Activated CD8-positive, alpha-beta memory T cell treated with anti-CD3 and anti-CD28 coated beads, Interleukin-2, amount 10 ng/mL, durations not matched to agents 7 days and 5 days (primary cell): ENCODE measurements around the gene ROR1. TPM values are rescaled to one million over a fixed set of nuclear protein-coding genes. Genes with fewer than 3 reads are reported as not detected.

ENCODE experiments used
- ATAC-seq: fragments of 150-1000 bp; cut with Tn5 transposase; one replicate; pipeline ENCODE4 v1.10.0; 2021; ENCODE audit warnings: moderate library complexity
- CTCF ChIA-PET: fragments of 350-600 bp; sonication (Branson Sonifier 250); formaldehyde crosslinking; loops from one replicate; lab custom pipeline; 2021; ENCODE audit warnings: antibody characterized with exemption; lab: Charles Lee
- DNase-seq: peaks from one replicate; pipeline ENCODE4 v3.0.0-alpha.2; 2020
- H3K27ac Mint-ChIP-seq: one replicate; pipeline ENCODE4 v1.8.0; 2021; ENCODE audit warnings: mild to moderate bottlenecking, mixed read lengths
- H3K27me3 Mint-ChIP-seq: one replicate; pipeline ENCODE4 v1.8.0; 2021; ENCODE audit warnings: mixed read lengths
- H3K36me3 Mint-ChIP-seq: one replicate; pipeline ENCODE4 v1.8.0; 2021; ENCODE audit warnings: mild to moderate bottlenecking, mixed read lengths
- H3K4me1 Mint-ChIP-seq: one replicate; pipeline ENCODE4 v1.8.0; 2021; ENCODE audit warnings: mixed read lengths
- H3K4me3 Mint-ChIP-seq: one replicate; pipeline ENCODE4 v1.8.0; 2021; ENCODE audit warnings: mild to moderate bottlenecking, moderate library complexity, mixed read lengths
- H3K9me3 Mint-ChIP-seq: one replicate; pipeline ENCODE4 v1.8.0; 2022; ENCODE audit warnings: low read depth, mixed read lengths
- total RNA-seq, 2 experiments: library from RNA; stranded (reverse); gene quantifications; one replicate each; pipeline ENCODE4 v1.2.3, GENCODE V29; 2021

Gene ROR1
- total RNA-seq, 2 experiments from 2014 or later, result not detected

DNA sequence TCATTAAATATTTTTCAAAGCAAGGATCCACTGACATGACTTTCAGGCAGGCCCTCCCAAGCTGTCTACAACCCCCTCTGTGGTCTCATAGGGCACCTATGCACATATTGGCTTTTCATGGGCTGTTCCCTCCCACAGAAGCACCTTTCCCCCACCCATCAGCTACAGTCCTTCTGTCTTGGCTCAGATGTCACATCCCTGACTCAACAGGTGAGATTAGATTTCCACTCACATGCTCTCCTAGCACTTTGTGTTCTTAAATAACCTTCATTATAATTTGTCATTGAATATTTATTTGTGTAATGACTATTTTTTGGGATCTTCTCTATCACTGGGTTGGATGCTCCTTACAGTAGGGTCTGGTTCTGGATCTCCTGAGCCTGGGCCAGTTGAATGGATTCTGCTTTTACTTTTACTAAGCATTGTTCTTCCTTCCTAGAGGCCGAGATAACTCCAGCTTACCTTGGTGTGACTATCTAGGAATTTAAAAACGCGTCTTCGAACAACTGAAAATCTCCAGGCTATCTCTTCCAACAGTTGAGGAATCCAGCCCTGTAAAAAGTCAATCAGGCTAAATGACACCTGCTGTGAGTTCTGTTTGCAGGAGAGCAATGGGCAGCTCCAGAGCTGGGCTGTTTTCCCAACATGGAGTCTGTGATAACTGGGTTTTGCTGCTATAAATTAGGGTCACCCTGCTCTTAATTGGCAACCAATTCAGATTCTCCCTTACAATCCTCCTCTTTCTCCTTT, 16.2 kb downstream of the ROR1 start:
- CTCF ChIA-PET, result interaction anchor here (0.5 kb wide), 1 partner anchor 99 kb away, joined by 3 read pairs; no protein-coding TSS in a partner anchor
- ATAC-seq (no peak), DNase-seq (no peak)
- Mint-ChIP-seq H3K36me3 (no peaks in the 10 kb centered on the region), H3K27ac (no peak overlapping the region), H3K27me3 (peaks cover 3% of the 10 kb centered on the region), H3K9me3 (no peaks in the 10 kb centered on the region), H3K4me1 (no peaks in the 10 kb centered on the region), H3K4me3 (no peak overlapping the region)

DNA sequence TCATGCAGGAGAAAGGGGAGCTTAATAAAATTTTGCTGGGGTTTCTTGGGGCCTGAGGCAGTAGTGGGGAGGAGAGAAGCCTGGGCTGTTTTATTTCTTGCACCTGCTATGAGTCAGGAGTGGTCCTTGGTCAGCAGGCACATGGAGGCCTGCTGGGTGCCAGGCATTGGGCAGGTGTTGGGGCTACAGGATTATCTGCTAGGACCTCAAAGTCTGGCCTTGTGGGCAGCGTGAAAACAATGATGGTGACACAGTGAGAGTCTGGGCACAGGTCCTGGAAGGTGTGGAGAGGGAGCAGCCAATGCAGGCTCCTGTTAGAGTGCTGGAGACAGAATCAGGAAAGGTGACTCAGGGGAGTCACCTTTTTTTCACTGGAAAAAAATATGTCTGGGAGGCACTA, 17.2 kb downstream of the ROR1 start:
- Mint-ChIP-seq H3K4me1 (no peaks in the 10 kb centered on the region), H3K27ac (no peak overlapping the region), H3K27me3 (peaks cover 3% of the 10 kb centered on the region), H3K9me3 (no peaks in the 10 kb centered on the region), H3K4me3 (no peak overlapping the region), H3K36me3 (no peaks in the 10 kb centered on the region)
- CTCF ChIA-PET, result interaction anchor here (0.5 kb wide), 1 partner anchor 100 kb away, joined by 3 read pairs; no protein-coding TSS in a partner anchor
- DNase-seq (no peak), ATAC-seq (no peak)

DNA sequence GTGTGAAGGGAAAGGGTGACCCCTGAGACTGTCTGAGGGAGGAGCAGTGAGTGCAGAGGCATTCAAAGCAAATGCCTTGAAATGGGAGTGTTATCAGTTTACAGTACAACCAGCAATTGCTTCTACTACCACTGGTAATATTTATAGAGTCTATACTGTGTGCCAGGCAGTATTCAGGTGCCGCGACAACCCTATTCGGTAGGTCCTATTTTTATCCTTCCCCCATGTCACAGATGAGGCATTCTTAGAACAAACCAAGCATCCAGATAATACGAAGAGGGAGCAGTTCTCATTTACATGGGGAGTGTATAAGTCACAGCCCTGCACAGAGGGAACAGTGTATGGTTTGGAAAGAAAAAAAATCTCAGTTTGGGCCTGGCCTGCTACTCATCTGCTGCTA, 18.3 kb downstream of the ROR1 start:
- no peak for DNase-seq
- H3K27ac Mint-ChIP-seq, result no peak overlapping the region
- H3K27me3 Mint-ChIP-seq, result peaks cover 3% of the 10 kb centered on the region
- H3K4me1 Mint-ChIP-seq, result no peaks in the 10 kb centered on the region
- no peaks in the 10 kb centered on the region for H3K9me3 Mint-ChIP-seq
- no peak overlapping the region for H3K4me3 Mint-ChIP-seq
- no peaks in the 10 kb centered on the region for H3K36me3 Mint-ChIP-seq
- CTCF ChIA-PET, result no interaction called here
- ATAC-seq, result no peak

DNA sequence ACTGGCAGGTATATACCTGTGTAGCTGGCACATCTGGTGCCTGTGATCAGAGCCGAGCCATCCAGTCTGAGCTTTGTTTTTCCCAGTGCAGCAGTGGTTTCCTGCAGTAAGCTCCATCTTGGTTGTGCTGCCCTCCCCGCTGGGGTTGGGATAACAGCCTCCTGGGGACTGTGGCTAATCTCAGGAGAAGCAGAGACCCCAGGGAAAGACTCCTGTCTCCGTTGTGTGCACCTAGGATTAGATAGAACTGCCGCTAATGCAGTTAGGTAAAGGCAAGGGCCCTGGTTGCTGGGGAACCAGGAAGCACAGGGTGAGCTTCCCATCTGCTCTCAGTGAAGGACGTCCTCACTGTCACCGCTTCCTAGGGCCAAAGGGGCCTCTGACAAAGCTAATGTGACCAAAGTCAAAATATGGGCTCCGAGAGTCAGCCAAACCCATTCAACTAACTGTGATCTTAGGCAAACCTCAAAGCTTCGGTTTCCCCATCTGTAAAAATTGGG, 20.0 kb downstream of the ROR1 start:
- Mint-ChIP-seq H3K27ac (no peak overlapping the region), H3K36me3 (no peaks in the 10 kb centered on the region), H3K4me1 (no peaks in the 10 kb centered on the region), H3K27me3 (peaks cover 3% of the 10 kb centered on the region), H3K4me3 (no peak overlapping the region), H3K9me3 (no peaks in the 10 kb centered on the region)
- CTCF ChIA-PET, result no interaction called here
- ATAC-seq (no peak), DNase-seq (no peak)

DNA sequence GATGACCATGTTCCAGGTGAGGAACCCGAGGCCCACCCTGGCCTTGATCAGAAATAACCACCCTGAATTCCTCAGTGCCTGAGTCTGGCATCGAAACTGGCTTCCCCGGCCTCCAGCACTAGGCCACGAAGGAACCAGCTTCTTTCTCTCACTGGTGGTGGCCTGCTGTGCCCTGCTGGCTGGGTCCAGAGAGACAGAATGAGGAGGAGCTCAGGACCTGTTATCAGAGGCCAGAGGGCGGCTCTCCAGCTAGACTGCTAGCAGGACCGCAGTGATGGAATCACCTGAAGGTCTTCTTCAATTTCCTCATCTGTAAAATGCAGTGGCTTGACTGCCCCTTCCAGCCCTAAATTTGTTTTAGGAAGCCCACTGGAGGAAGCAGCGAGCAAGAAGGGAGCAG, 20.5 kb downstream of the ROR1 start:
- Mint-ChIP-seq H3K4me3 (no peak overlapping the region), H3K27ac (no peak overlapping the region), H3K4me1 (no peaks in the 10 kb centered on the region), H3K9me3 (no peaks in the 10 kb centered on the region), H3K27me3 (peaks cover under 1% of the 10 kb centered on the region), H3K36me3 (no peaks in the 10 kb centered on the region)
- DNase-seq, result no peak
- ATAC-seq, result no peak
- CTCF ChIA-PET, result no interaction called here

DNA sequence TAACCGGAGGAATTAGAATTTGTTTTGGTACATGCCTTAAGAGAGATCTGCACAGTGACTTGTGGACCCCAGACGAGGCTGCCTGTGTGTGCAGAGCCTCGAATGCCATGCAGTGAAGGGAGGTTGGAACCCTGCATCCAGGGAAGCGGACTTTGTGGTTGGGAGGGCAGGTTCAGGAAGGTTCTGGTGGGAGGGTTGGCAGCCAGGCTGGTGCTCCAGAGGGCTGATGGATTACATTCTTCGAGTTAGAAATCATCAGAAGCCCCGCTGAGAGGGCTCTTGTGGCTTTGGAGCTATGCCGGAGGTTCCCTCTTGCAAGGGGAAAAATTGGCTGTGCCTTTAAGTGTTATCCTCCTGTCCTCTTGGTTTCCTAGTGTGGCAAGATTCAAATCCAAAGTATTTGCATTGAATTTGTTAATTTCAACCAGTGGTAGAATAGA, 21.1 kb downstream of the ROR1 start:
- DNase-seq (no peak), ATAC-seq (no peak)
- Mint-ChIP-seq H3K4me3 (no peak overlapping the region), H3K27me3 (peaks cover 2% of the 10 kb centered on the region), H3K9me3 (no peaks in the 10 kb centered on the region), H3K36me3 (no peaks in the 10 kb centered on the region), H3K27ac (no peak overlapping the region), H3K4me1 (no peaks in the 10 kb centered on the region)
- CTCF ChIA-PET, result no interaction called here

DNA sequence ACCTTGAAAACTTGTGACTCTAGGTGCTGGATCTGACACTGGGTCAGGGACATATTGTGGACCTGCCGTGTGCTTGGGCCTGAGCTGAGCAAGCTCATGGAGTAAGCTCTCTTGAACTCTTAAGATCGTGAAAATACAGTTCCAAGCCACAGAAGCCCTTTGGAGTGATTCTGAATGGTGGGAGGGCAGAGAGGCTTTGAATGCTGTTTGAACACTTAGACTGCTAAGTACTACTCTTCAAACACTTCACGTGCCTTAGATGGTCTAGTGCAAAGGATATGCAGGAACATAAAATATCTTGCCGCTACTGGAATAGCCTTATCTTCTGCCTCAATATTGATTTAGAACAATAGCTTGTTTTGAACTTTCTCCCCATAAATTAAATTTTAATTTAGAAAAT, 21.6 kb downstream of the ROR1 start:
- no peak overlapping the region for H3K4me3 Mint-ChIP-seq
- no peak for ATAC-seq
- no peaks in the 10 kb centered on the region for H3K9me3 Mint-ChIP-seq
- no peaks in the 10 kb centered on the region for H3K4me1 Mint-ChIP-seq
- H3K27me3 Mint-ChIP-seq, result peaks cover 7% of the 10 kb centered on the region
- no peaks in the 10 kb centered on the region for H3K36me3 Mint-ChIP-seq
- CTCF ChIA-PET, result no interaction called here
- no peak for DNase-seq
- H3K27ac Mint-ChIP-seq, result no peak overlapping the region

DNA sequence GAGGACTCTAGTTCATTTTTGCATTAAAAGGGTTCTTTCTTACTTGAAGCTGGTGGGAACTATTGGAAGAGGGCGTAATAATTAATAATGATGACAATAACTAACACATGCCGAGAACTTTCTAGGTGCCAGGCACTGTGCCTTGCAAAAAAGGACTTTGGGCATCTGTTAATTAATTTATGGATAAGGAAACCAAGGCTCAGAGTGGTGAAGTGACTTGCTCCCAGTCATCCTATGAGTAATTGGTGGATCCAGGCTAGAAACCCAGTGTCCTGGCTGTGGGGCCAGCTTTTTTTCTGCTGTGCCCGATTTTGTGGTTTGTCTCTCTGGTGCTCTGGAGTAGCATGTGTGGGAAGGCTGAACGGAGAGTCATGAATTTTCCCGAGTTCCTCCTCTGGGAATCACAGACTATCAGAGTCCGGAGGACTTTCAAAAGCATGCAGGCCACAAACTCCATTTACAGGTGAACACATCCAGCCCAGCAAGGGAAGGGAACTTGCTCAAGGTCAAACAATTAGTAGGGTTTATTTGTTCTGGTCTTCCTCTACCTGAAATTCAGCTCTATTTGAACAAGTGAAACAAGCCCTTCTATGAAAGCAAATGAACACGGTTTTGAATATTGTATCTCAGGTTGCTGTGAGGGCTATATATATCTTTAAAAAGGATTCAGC, 23.4 kb downstream of the ROR1 start:
- H3K4me1 Mint-ChIP-seq, result no peaks in the 10 kb centered on the region
- DNase-seq (no peak), ATAC-seq (no peak)
- H3K36me3 Mint-ChIP-seq, result no peaks in the 10 kb centered on the region
- H3K27me3 Mint-ChIP-seq, result peaks cover 7% of the 10 kb centered on the region
- H3K27ac Mint-ChIP-seq, result no peak overlapping the region
- CTCF ChIA-PET, result no interaction called here
- no peak overlapping the region for H3K4me3 Mint-ChIP-seq
- no peaks in the 10 kb centered on the region for H3K9me3 Mint-ChIP-seq

DNA sequence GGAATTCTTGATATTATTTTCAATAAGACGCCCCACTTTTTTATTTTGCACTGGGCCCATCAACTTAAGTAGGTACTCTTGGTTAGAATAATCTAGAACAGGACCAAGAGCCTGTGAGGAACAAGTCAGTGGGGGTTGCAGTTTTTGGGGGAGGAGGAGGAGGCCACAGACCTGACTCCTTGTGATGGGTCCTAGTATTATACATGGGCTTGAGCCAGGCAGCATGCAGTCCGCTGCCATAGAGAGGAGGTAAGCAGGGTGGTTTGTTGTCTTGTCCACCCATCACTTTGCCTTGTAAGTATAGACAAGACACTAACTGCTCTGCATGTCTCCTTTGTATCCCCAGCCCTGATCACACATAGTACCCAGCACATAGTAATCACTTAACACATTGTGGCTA, 24.5 kb downstream of the ROR1 start:
- H3K4me3 Mint-ChIP-seq, result no peak overlapping the region
- H3K9me3 Mint-ChIP-seq, result no peaks in the 10 kb centered on the region
- DNase-seq (no peak), ATAC-seq (no peak)
- H3K27ac Mint-ChIP-seq, result no peak overlapping the region
- peaks cover 7% of the 10 kb centered on the region for H3K27me3 Mint-ChIP-seq
- H3K36me3 Mint-ChIP-seq, result no peaks in the 10 kb centered on the region
- CTCF ChIA-PET, result no interaction called here
- H3K4me1 Mint-ChIP-seq, result no peaks in the 10 kb centered on the region

DNA sequence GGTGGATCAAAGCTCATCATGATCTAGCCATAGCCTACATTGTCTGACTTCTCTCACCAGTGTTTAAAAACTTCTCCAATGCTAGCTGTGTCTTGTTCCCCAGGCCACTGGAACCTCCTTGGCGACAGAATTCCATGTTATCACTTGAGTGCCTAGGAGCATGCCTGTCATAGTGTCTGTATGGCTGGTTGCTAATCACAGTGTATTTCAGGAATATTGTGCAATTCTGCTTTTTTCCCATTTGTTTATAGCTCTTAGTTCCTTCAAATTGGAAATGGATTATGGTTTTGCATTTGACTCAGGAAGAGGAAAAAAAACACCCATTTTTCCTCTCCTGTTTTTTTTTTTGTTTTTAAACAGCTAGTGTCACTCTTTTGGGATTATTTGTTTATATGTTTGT, 25.5 kb downstream of the ROR1 start:
- Mint-ChIP-seq H3K4me1 (no peaks in the 10 kb centered on the region), H3K27ac (no peak overlapping the region), H3K36me3 (no peaks in the 10 kb centered on the region), H3K4me3 (no peak overlapping the region), H3K27me3 (peaks cover 7% of the 10 kb centered on the region), H3K9me3 (no peaks in the 10 kb centered on the region)
- CTCF ChIA-PET, result no interaction called here
- ATAC-seq (no peak), DNase-seq (no peak)

DNA sequence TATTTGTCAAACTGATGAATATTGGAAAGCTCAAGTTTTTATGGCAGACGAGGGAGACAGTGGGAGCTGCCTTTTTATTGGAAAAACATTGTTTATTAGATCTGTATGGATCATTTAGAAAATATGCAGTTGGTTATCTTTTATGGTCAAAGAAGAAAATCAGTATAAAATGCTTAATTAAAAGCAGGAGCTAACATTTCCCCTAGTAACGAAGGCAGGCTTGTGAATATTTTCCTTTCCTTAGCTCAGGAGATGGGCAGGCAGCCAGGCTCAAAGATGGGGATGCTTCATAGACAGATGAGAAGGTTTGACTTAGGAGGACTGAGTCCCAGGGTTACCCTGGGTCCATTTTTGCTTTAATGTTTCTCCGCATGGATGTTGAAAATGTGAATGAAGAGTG, 26.0 kb downstream of the ROR1 start:
- Mint-ChIP-seq H3K27me3 (peaks cover 7% of the 10 kb centered on the region), H3K4me3 (no peak overlapping the region), H3K36me3 (no peaks in the 10 kb centered on the region), H3K27ac (no peak overlapping the region), H3K4me1 (no peaks in the 10 kb centered on the region), H3K9me3 (no peaks in the 10 kb centered on the region)
- ATAC-seq, result no peak
- DNase-seq, result no peak
- CTCF ChIA-PET, result no interaction called here

DNA sequence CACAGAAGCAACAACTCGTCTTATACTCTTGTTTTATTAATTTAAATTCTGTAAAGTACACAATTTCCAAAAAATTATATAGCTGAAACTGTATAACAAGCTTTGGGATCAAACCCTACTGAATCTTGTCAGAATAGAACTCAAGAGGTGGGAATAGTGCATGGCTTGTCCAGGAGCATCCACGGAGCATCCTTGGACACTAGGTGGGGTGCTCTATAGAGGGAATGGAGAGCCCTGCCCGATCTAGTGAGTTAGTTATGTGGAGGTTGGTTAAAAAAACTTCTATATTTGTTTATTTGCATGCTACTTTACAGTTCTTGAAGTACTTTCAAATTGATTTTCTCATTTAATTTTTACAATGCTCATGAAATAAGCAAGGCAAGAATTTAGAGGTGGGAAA, 28.3 kb downstream of the ROR1 start:
- Mint-ChIP-seq H3K4me1 (no peaks in the 10 kb centered on the region), H3K27ac (no peak overlapping the region), H3K9me3 (no peaks in the 10 kb centered on the region), H3K4me3 (no peak overlapping the region), H3K36me3 (no peaks in the 10 kb centered on the region), H3K27me3 (peaks cover 7% of the 10 kb centered on the region)
- CTCF ChIA-PET, result no interaction called here
- ATAC-seq (no peak), DNase-seq (no peak)

DNA sequence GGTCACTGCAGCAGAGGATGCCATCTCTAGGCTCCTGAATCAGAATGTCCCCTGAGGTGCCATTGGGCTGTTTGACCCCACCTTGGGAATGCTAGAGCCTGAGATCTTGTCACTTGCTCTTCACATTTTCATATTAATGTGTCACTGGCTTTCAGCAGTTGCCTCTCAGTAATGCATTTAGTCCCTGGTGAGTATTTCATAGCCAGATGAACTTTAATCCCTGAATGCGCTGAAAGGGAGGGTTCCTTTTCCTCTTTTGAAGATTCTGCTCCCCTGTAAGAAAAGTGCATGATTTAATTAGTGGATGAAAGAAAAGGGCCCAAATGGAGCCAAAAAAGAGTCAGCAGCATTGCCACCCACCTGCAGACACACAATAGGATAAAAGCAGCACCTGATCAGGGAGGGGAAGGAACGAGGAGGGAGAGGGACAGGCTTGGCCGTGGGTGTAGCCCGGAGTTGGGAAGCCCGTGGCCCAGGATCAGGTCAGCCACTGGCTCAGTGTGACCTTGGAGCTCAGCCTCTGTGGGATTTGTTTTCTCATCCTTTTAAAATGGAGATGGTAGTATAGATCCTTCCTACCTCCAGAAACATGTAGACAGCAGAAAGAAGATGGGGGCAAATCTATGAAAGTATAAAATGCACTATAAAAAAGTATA, 31.1 kb downstream of the ROR1 start:
- H3K9me3 Mint-ChIP-seq, result no peaks in the 10 kb centered on the region
- no peak for ATAC-seq
- peaks cover 4% of the 10 kb centered on the region for H3K27me3 Mint-ChIP-seq

DNA sequence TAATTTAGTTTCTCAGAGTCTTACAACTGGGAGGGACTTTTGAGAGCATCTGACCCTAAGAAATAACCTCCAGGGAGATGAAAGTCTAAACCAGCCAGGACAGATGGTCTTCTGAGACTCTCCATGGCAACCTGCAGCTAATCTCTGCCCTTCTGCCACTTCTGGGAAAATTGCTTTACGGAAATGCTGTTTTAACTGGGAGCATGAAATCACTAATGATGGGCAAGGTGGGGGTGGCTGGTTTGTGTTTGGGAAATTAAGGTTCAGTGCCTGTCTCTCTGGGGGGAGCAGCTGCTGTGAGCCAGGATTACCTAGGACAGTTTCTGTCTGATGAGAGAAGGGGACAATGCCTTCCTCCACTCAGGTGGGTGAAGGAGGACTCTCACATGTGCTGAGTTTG, 33.2 kb downstream of the ROR1 start:
- H3K27me3 Mint-ChIP-seq, result no peaks in the 10 kb centered on the region
- H3K9me3 Mint-ChIP-seq, result no peaks in the 10 kb centered on the region
- no peak for ATAC-seq
- no peaks in the 10 kb centered on the region for H3K36me3 Mint-ChIP-seq
- H3K4me1 Mint-ChIP-seq, result no peaks in the 10 kb centered on the region
- no peak overlapping the region for H3K4me3 Mint-ChIP-seq
- no peak overlapping the region for H3K27ac Mint-ChIP-seq
- DNase-seq, result no peak
- CTCF ChIA-PET, result no interaction called here

More for the DNA sequence above, 31.1 kb downstream of the ROR1 start:
- CTCF ChIA-PET, result no interaction called here
- DNase-seq, result no peak
- Mint-ChIP-seq H3K4me1 (no peaks in the 10 kb centered on the region), H3K4me3 (no peak overlapping the region), H3K36me3 (no peaks in the 10 kb centered on the region), H3K27ac (no peak overlapping the region)
